PC-9 (cell line): Measurements from ENCODE around the gene ANKRD44.

Source experiments
- EZH2 ChIP-seq: fragments of 200-600 bp; sonication (generic); IDR thresholded peaks from 2 replicates; pipeline ENCODE4 v1.8.0; 2017; ENCODE audit warnings: antibody characterized with exemption, low read depth
- TF ChIP-seq, protein P1 (sequence below): fragments of 200-600 bp; sonication (generic); conservative IDR thresholded peaks from 2 replicates; pipeline ENCODE4 v1.6.1; 2017; ENCODE audit warnings: mixed run types, antibody characterized with exemption, mild to moderate bottlenecking, moderate library complexity

DNA sequence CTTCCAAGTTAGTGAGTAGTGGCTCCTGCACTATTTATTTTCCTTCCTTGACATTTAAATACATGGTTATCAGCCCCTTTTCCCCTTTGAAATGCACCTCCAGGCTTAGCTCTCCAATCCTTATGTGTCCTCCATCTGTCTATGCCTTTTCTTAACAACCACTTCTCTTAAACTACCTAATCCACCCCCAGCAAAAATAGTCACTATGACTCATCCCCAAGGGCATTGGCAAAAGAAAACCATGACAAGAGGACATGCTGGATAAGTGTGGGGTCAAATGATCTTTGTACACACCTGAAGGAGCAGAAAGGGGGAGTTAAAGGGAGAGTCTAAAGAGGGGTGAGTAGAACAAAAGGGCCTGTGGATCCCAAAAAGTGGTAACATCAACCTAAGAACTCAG, 127.2 kb downstream of the ANKRD44 start:
- TF ChIP-seq, protein P1, sequence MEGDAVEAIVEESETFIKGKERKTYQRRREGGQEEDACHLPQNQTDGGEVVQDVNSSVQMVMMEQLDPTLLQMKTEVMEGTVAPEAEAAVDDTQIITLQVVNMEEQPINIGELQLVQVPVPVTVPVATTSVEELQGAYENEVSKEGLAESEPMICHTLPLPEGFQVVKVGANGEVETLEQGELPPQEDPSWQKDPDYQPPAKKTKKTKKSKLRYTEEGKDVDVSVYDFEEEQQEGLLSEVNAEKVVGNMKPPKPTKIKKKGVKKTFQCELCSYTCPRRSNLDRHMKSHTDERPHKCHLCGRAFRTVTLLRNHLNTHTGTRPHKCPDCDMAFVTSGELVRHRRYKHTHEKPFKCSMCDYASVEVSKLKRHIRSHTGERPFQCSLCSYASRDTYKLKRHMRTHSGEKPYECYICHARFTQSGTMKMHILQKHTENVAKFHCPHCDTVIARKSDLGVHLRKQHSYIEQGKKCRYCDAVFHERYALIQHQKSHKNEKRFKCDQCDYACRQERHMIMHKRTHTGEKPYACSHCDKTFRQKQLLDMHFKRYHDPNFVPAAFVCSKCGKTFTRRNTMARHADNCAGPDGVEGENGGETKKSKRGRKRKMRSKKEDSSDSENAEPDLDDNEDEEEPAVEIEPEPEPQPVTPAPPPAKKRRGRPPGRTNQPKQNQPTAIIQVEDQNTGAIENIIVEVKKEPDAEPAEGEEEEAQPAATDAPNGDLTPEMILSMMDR, result no peak
- TF ChIP-seq EZH2, result no peak
